ENCODE data around the gene STAT4. TPM values are rescaled to one million over a fixed set of nuclear protein-coding genes. Genes with fewer than 3 reads are reported as not detected.

STAT4 gene
- total RNA-seq, 2 experiments from 2014 or later, result 50.7 to 51.5 TPM

DNA sequence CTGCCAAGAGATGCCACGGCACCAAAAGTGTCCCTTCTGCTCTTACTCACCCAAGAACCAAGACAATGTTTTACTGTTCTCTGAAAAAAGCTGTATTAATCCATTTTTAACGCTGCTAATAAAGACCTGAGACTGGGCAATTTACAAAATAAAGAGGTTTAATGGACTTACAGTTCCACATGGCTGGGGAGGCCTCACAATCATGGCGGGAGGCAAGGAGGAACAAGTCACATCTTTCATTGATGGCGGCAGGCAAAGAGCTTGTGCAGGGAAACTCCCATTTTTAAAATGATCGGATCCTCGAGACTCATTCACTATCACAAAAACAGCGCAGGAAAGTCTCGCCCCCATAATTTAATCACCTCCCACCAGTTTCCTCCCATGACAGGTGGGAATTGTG lies 135.0 kb downstream of the STAT4 start:
- ChIA-PET CTCF (interaction anchor here (0.8 to 1.3 kb wide), 2 partner anchors 37 to 171 kb away, joined by 3 read pairs; no protein-coding TSS in a partner anchor), POLR2A (interaction anchor here (2.9 kb wide), 1 partner anchor 135 kb away, joined by 10 read pairs; the partner anchor contains the start of gene STAT4)

GRCh38 chr2:191015239-191015638 lies 135.6 kb downstream of the STAT4 start:
- ChIA-PET POLR2A (interaction anchor here (1.4 to 2.9 kb wide), 2 partner anchors 8 to 135 kb away, joined by 10 read pairs; partner anchors contain the start of gene STAT4), CTCF (interaction anchor here (0.8 to 3.4 kb wide), 3 partner anchors 8 to 171 kb away, joined by 3 to 14 read pairs (median 4); no protein-coding TSS in a partner anchor)

DNA sequence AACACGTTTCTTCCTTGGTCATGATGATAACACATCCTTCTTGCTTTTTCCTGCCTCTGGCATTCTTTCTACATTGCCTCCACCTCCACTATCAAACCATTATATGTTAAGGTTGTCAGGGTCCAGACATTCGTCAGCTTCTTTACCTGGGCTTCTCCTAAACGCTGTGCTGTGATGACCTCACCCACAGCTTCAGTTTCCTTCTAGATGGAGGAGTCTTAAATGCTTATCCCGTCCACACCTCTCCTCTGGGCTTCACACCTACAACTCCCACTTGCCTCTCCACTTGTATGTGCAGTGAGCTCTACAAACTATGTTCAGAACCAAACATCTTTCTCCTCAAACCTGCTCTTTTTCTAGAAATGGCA lies 136.2 kb downstream of the STAT4 start:
- ChIA-PET POLR2A (interaction anchor here (1.4 to 2.9 kb wide), 2 partner anchors 9 to 136 kb away, joined by 10 read pairs; partner anchors contain the start of gene STAT4), CTCF (interaction anchor here (0.9 to 3.4 kb wide), 2 partner anchors 8 to 37 kb away, joined by 4 to 14 read pairs; no protein-coding TSS in a partner anchor)

DNA sequence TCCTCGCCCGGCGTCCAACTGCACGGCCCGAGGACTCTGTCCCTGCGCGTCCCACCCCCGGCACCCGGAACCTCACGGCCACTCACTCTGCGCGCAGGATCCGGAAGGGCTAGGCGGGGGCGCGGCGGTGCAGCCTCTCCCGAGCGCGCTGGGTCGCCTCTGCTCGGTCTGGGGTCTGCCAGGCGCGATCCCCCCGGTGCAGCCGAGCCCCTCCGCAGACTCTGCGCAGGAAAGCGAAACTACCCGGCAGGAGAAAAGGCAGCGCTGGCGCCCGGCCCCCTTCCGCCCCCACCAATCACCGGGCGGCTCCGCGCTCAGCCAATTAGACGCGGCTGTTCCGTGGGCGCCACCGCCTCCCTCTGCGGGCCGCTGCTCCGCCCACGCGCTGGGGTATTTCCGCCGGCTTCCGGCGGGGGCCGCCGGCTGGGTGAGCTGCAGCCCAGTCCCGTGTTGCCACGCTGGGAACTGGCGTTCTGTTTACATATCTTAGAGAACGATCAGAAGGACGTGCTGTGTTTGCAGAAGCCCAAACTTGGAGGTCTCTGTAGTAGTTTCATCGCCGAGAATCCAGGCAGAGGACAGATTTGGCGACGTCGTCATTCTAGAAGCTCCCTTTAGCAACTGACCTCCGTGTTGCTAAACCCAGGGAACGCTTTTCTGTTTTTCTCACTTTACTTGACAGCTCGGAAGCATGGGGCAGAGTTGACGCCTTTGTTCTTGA lies 136.7 kb downstream of the STAT4 start, which contains the start of gene STAT1:
Gene STAT1, minus strand, starts transcription at position 240 of the 721 bp plus-strand sequence. CDS start 4,168 bp downstream, outside the sequence.
- POLR2A ChIA-PET, result interaction anchor here (0.6 to 2.9 kb wide), 3 partner anchors 9 to 136 kb away, joined by 3 to 10 read pairs (median 10); partner anchors contain the start of gene STAT4
- CTCF ChIA-PET, result interaction anchor here (0.5 to 3.4 kb wide), 3 partner anchors 9 to 43 kb away, joined by 3 to 14 read pairs (median 4); no protein-coding TSS in a partner anchor

GRCh38 chr2:191013682-191013931 lies 137.2 kb downstream of the STAT4 start:
- ChIA-PET CTCF (interaction anchor here (0.5 to 3.4 kb wide), 3 partner anchors 9 to 231 kb away, joined by 3 to 14 read pairs (median 3); no protein-coding TSS in a partner anchor), POLR2A (interaction anchor here (0.6 to 2.9 kb wide), 2 partner anchors 30 to 137 kb away, joined by 3 to 10 read pairs; partner anchors contain the start of gene STAT4)

GRCh38 chr2:191012845-191013681 lies 137.7 kb downstream of the STAT4 start:
- ChIA-PET POLR2A (interaction anchor here (0.6 to 2.9 kb wide), 11 partner anchors 7 to 666 kb away, joined by 3 to 10 read pairs (median 4); partner anchors contain the start of genes GLS and STAT4), CTCF (interaction anchor here (0.5 to 3.4 kb wide), 4 partner anchors 10 to 231 kb away, joined by 3 to 14 read pairs (median 4); no protein-coding TSS in a partner anchor)

DNA sequence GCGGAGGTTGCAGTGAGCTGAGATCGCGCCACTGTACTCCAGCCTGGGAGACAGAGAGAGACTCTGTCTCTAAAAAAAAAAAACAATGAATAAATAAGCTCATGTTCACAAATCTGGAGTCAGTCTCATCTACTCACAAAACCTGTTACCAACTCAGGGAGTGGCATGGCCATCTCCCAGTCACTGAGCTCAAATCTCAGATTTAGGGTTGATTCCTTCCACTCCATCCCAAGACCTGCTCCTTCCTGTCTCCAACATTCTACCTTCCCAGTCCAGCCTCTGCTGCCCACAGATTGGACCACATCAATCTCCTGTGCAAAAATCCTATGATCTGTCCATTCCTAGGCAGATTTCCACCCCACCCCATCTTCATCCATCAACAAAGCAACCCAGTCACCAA lies 138.4 kb downstream of the STAT4 start:
- CTCF ChIA-PET, result interaction anchor here (0.6 to 3.4 kb wide), 4 partner anchors 10 to 1297 kb away, joined by 3 to 14 read pairs (median 4); no protein-coding TSS in a partner anchor
- POLR2A ChIA-PET, result interaction anchor here (0.6 to 1.7 kb wide), 7 partner anchors 8 to 667 kb away, joined by 3 to 8 read pairs (median 4); partner anchors contain the start of gene GLS

DNA sequence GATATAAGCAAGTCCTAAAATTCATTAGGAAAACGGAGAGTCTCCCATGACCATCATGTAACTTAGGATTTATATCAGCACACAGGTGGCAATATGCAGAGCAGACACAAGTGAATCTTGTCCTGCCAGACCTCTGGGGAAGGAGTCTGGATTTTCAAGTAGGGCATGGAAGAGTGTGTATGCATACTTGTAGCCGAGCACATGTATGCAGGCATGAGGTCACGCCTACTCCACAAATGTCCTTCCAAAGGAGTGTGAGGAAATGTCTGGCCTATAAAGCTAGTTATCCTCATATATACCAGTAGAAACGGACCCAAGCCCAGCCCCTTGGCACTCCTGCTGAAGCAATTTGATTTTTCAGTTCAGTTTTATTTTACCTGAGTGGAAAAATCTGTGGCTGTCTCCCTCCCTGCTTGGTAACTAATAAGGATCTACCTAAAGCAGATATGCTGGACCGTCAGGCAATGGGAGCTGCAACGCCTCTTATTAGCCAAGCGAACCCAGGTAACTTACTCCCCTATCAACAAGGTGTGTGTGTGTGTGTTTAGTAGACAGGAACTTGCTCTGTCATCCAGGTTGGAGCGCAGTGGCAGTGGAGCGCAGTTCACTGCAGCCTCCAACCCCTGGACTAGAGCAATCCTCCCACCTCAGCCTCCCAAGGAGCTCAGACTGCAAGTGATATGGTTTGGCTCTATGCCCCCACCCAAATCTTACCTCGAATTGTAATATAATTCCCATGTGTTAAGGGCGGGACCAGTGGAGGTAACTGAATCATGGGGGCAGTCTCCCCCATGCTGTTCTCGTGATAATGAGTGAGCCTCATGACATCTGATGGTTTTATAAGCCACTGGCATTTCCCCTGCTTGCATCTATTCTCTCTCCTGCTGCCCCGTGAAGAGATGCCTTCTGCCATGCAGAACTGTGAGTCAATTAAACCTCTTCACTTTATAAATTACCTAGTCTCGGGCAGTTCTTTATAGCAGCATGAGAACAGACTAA lies 139.6 kb downstream of the STAT4 start:
- ChIA-PET CTCF (interaction anchor here (0.6 to 1.3 kb wide), 4 partner anchors 14 to 161 kb away, joined by 3 to 5 read pairs (median 4); no protein-coding TSS in a partner anchor), POLR2A (interaction anchor here (1.1 to 1.7 kb wide), 2 partner anchors 9 to 11 kb away, joined by 5 to 8 read pairs; no protein-coding TSS in a partner anchor)

- ChIA-PET POLR2A (no interaction called here), CTCF (no interaction called here)
Observed at GRCh38 chr2:191009541-191010374, 141.0 kb downstream of the STAT4 start.

DNA sequence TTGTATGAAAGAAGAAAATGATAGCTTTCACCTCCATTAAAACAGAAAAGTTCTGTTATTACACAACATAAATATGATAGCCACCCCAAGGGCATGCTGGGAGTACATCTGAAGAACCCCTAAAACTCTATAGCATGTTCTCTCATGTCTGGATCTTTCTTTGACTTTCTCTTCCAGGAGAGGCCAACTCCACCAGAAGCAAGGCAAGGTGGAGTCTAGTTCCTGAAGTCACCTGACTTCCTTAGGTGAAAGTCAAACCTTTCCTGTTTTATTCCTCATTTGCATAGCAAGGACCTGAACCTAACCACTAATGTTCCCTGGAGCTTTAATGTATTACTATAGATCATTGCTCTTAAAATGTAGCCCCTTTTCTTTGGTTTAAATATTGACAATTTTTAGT lies 142.5 kb downstream of the STAT4 start:
- POLR2A ChIA-PET, result interaction anchor here (0.7 kb wide), 1 partner anchor 328 kb away, joined by 3 read pairs; no protein-coding TSS in a partner anchor
- CTCF ChIA-PET, result no interaction called here

- ChIA-PET CTCF (no interaction called here), POLR2A (no interaction called here)
Observed at GRCh38 chr2:191006997-191007783, 143.6 kb downstream of the STAT4 start.

GRCh38 chr2:191006297-191006696 lies 144.5 kb downstream of the STAT4 start:
- ChIA-PET POLR2A (no interaction called here), CTCF (no interaction called here)

DNA sequence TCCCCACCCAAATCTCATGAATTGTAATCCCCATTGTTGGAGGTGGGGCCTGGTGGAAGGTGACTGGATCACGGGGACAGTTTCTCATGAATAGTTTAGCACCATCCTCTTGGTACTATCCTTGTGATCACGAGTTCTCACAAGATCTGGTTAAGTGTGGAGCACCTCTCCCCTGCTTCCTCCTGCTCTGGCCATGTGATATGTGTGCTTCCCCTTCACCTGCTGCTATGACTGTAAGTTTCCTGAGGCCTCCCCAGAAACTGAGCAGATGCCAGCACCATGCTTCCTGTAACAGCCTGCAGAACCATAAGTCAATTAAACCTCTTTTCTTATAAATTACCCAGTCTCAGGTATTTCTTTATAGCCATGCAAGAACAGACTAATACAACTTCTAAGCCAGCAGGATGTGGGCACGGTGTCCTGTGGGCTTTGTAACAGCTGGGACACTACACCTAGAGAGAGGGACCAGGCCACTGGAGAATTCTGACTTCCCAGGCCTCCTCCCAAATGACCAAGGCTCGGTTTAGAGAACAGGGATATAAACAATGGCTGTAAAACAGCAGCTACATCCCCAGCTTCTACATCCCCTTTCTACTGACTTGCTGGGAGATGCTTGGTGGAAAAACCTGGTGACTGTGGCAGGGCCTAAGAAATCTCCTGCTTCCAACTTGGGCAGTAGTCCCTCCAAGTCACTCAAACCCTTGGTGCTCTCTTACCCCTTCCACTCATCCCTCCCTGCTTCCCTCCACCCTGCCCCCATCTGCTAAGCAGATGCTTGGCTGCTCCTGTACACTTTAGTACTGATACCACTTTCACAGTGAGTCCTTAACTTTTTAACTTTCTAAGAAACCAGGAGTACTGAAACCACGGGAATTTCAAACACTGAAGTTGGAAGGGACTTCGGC lies 147.1 kb downstream of the STAT4 start:
- ChIA-PET POLR2A (no interaction called here), CTCF (no interaction called here)

DNA sequence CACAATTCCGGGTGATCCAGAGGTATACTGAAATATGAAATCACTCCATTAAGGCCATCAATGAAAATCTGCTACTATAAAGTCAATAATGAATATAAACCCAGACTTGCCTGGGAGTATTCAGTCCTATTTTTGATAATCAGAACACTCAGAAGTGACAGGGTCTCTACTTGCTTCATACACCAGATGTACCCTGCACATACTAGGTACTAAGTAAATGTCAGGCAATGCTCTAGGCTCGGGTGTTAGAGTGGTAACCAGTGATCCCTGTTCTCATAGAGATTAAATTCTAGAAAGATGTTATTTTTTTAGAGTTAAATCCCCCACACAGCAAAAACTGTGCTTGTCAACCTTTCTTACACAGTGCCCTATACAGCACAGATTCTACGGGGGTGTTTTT lies 149.2 kb downstream of the STAT4 start:
- POLR2A ChIA-PET, result no interaction called here
- CTCF ChIA-PET, result no interaction called here

GRCh38 chr2:191001032-191001431 lies 149.8 kb downstream of the STAT4 start:
- POLR2A ChIA-PET, result no interaction called here
- CTCF ChIA-PET, result interaction anchor here (1.0 kb wide), 1 partner anchor 33 kb away, joined by 3 read pairs; no protein-coding TSS in a partner anchor
